Brain pericyte (primary cell): Measurements from ENCODE around the gene STN1.
A peak's percentile ranks its signal among the peaks of the same experiment; 100 is the strongest.

ENCODE experiments used
- DNase-seq: peaks from one replicate; pipeline ENCODE4 v3.0.0-alpha.2; 2012; ENCODE audit warnings: low read depth, low spot score

Gene STN1

GRCh38 chr10:103894441-103894864 is 23.5 kb downstream of the STN1 start:
- DNase-seq = no peak

- DNase-seq = no peak
These were observed 24.2 kb downstream of the STN1 start for GRCh38 chr10:103893817-103894216.

GRCh38 chr10:103892181-103892580 is 25.8 kb downstream of the STN1 start:
- DNase-seq = no peak

- no peak for DNase-seq
These were observed 27.3 kb downstream of the STN1 start for GRCh38 chr10:103890688-103891087.

DNA sequence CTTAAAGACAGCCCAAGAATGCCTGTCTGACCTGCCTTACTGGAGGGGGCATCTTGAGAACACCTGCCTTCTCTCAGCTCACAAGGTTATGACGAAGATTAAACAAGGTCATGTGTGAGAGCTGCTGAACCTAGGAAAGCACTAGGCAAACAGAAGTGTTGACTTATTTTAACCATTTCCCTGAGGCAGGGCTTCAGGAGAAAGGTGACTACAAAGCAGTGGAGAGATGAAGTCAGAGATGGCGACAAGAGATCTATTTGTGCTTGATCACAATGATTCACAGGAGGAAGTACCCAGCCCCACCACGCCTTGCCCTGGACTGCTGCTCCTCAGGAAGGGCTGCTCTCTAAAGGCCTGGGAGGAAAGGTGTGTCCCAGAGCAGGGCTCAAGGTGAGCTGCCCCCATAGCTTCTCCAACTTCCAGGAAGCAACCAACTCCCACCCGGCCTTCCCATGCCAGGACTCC is 27.8 kb downstream of the STN1 start:
- DNase-seq = no peak

DNA sequence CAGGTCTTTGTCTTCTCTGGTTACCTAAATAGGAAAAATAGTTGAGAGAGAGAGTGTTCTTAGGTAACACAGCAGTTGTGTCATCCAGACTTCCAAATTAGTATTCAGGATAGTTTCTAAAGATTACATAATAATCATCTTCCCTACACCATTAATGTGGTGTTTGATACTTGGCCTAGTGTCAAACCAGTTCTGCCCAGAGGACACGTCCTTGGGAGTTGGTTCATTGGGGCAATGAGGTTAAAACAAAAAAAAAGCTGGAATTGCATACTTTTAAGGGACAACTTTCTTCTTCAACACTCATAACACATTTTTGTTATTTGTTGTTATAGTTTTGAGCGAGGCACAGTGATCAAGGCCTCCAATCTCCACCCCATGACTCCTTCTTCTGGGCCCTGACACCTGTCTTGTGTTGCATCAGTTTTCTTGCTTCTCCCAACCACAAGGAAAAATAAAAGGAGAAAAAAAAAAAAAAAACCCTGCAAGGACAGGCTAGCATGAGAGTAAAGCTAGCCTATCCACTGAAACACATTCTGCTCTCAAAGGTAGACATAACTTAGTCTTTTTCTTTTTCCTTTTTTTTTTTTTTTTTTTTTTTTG is 28.8 kb downstream of the STN1 start:
- no peak for DNase-seq

DNA sequence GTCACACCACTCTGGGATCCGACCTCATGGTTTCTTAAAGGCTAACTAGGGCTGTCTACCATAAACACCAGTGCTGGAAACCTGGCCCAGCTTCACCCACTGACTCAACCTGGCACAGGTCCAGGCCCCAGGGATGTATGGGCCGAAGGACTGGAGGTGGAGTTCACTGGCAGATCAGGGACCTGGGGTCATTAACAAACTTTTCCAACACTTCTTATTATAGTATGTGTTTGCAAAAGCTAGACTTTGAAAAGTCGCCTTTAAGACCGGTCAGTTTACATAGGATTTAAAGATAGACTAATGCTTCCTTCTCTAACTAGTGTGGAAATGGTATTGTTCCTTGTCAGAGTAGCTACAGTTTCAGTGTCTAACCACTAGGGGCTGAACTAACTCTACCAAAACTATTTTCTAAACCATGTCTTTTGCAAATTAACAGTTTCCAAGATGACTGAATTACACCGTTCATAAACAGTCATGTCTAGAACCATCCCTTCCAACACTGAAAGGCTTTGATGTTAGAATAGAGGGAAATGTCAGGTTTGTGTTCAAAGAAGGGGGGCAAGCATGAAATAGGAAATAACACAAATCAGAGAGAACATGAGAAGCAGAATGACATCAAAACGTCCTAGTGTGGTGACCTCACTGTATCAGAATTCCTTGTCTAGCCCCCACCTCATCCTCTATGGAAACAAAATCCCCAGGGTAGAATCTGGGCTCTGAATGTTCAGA is 29.7 kb downstream of the STN1 start:
- DNase-seq = peak; percentile 63

GRCh38 chr10:103885617-103886016 is 32.4 kb downstream of the STN1 start:
- no peak for DNase-seq

GRCh38 chr10:103884681-103885139 is 33.3 kb downstream of the STN1 start:
- no peak for DNase-seq

- no peak for DNase-seq
These were observed 35.5 kb downstream of the STN1 start for GRCh38 chr10:103882285-103883007.

GRCh38 chr10:103881416-103882284 is 36.3 kb downstream of the STN1 start:
- DNase-seq = no peak

DNA sequence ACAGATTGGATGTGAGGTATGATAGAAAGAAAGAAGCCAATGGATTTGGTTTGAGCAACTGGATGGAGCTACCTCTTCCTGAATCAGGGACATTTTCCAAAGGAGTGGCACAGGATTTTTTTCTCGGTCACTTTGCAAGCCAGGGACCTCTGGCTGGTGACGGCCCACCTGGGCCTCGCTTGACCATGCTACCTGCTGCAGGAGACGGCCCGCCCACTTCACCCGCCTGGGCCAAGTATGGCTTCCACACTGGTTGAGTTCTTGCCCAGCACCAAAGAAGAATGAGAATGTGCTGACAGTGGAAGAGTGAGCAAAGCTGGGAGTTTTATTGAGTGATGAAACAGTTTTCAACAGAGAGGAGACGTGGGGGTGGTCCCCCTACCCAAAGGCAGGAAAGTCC is 38.2 kb downstream of the STN1 start:
- no peak for DNase-seq

GRCh38 chr10:103879409-103879808 is 38.6 kb downstream of the STN1 start:
- no peak for DNase-seq

- DNase-seq = no peak
These were observed 40.1 kb downstream of the STN1 start for GRCh38 chr10:103877861-103878260.

DNA sequence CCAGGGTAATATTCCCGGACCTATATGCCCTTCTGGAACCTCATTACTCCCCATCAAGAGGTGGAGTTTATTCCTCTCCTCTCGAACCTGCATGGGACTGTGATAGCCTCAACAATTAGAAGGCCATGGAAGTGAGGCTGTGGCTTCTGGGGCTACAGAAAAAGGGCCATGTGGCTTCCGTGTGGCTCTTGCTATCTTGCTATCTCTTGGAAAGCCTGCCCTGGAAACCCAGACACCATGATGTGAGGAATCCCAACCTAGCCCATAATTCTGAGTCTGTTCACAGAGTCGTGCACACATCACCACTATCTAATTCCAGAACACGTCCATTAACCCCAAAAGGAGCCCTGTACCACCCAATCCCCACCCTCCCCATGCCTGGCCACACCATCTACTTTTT is 41.8 kb downstream of the STN1 start:
- no peak for DNase-seq

- DNase-seq = no peak
These were observed 43.3 kb downstream of the STN1 start for GRCh38 chr10:103874730-103875129.

DNA sequence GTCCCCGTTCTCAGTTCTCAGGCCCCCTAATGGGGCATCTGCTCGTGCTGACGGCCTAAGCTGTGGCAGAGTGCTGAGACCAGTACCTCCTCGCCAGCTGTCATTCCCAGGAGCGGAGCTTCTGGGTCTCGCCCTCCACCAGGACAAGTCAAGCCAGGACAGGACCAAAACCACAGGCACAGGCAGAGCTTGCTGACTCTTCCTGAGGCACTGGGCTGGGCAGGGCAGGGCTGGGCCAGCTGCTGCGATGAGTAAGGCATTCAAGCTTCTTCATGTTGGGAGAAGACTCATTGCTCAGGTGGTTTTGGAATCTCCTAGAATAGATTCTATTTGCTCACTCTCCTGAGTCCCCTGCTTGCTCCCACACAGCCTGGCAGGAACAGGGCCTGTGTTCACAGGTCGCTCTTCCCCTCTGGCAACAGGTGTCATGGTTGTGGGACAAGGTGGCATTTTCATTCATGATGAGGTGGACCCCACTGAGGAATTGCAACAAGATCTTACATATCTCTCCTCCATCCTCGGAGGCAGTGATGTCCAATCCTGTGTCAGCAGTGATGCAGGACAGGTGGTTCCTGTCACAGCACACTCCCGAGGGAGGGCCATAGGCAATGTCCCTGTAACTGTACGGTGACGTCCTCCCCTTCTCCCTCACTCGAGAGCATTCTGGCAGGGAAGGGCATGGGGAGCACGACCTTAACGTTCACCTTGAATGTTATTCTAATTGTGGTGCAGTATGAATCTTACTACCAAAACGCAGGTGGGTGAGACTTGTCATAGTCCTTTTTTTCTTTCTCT is 45.6 kb downstream of the STN1 start:
- DNase-seq = no peak

GRCh38 chr10:103871006-103871405 is 47.0 kb downstream of the STN1 start:
- no peak for DNase-seq

DNA sequence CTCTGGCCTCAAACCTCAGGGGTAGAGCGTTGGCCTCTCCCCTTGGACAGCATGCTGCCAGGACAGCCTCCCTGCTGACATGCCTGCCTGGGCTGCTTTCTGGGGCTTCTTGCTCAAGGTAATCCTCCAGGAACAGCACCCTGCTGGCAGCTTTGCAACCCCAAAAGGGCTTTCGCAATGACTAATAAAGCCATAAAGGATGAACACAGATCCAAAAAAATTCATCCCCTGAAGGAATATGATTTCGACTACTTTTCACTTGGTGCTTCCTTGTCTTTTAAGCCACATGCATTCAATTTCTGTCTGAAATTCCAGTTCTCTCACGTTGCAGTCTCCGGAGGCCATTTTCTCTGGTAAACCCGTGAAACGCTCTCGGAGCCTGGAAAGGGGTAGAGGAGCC is 47.5 kb downstream of the STN1 start:
- DNase-seq = no peak

- no peak for DNase-seq
These were observed 48.6 kb downstream of the STN1 start for GRCh38 chr10:103869336-103869735.

DNA sequence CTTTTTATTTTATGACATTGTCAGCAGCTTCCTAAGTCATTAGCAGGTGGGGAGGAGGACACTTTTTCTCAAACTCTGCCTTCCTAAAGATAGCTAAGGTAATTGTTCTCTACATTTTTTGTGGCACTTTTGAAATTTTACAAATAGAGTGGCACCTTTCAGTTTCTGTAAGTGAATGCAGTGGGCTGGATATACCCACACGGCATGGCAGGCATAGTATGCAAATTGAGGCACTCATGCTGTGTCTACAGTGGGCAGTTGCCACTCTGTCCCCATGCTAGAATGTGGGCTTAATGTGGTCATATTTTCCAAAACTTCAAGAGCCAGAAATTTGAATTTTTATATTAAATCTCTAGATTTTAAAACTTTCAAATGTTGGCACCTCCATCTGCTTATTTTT is 49.8 kb downstream of the STN1 start:
- DNase-seq = no peak
